Measurements from ENCODE around the gene WNT3. TPM values are rescaled to one million over a fixed set of nuclear protein-coding genes. Genes with fewer than 3 reads are reported as not detected.

Gene WNT3
- total RNA-seq (1 to 10 TPM in 6 of 9 donors, under 1 TPM in 3; 0.32 to 2.2 (median 1.2) TPM), polyA plus RNA-seq (under 1 TPM; 0.50 to 0.79 TPM)
- long read RNA-seq, donor 1, partial matches to known transcripts = 1 of 3 reads
- long read RNA-seq, donor 1, other reads (novel, unspliced or antisense) = 2 of 3 reads
- long read RNA-seq, donor 2, partial matches to known transcripts = 0 of 1 reads
- long read RNA-seq, donor 2, other reads (novel, unspliced or antisense) = 0 of 1 reads
- long read RNA-seq, donor 3, partial matches to known transcripts = 1 of 2 reads
- long read RNA-seq, donor 3, other reads (novel, unspliced or antisense) = 1 of 2 reads

- WGBS, 4 donors = 2% methylated on average over 30 to 47 of the region's 47 CpGs
- H3K4me1 ChIP-seq = peaks cover 0 to 35% (median 19%) of the 10 kb centered on the region in 12 donors
- ATAC-seq (no peak), DNase-seq (peak in 1 of 5 donors; percentile 72)
- H3K4me3 ChIP-seq = peak within 1 kb of the TSS; percentile 8 to 53 (median 38)
- H3K27me3 ChIP-seq = peaks cover 48 to 96% (median 70%) of the 10 kb centered on the region in 9 donors
- intact Hi-C loops (cut with DNase I) = loop anchor here in 2 of 10 donors (10.0 kb wide), 2 partner anchors 54 to 56 kb away; no protein-coding TSS in a partner anchor
- H3K36me3 ChIP-seq = no peaks in the 10 kb centered on the region
- H3K9me3 ChIP-seq = no peaks in the 10 kb centered on the region
- no peak for TF ChIP-seq CTCF (IDR thresholded peaks at IDR 0.05)
- no peak for TF ChIP-seq POLR2A (IDR thresholded peaks at IDR 0.05)
- H3K27ac ChIP-seq = no peak within 1 kb of the TSS
Measured at GRCh38 chr17:46818316-46818928, at the start of gene WNT3. Gene WNT3 (minus strand): TSS chr17:46818692. CDS start chr17:46818597, 95 bp downstream.

GRCh38 chr17:46866747-46867146 is 48.3 kb upstream of the WNT3 start:
- ATAC-seq = no peak
- Histone ChIP-seq H3K27me3 (peaks cover 0 to 22% (median 0%) of the 10 kb centered on the region in 9 donors), H3K27ac (no peak overlapping the region), H3K4me3 (no peak overlapping the region), H3K36me3 (no peaks in the 10 kb centered on the region), H3K4me1 (no peaks in the 10 kb centered on the region), H3K9me3 (no peaks in the 10 kb centered on the region)
- no peak for DNase-seq
- TF ChIP-seq POLR2A (IDR thresholded peaks at IDR 0.05) = no peak
- TF ChIP-seq CTCF (IDR thresholded peaks at IDR 0.05) = no peak
- intact Hi-C loops (cut with DNase I) = loop anchor here in 1 of 10 donors (10.0 kb wide), 1 partner anchor 62 kb away; no protein-coding TSS in a partner anchor

DNA sequence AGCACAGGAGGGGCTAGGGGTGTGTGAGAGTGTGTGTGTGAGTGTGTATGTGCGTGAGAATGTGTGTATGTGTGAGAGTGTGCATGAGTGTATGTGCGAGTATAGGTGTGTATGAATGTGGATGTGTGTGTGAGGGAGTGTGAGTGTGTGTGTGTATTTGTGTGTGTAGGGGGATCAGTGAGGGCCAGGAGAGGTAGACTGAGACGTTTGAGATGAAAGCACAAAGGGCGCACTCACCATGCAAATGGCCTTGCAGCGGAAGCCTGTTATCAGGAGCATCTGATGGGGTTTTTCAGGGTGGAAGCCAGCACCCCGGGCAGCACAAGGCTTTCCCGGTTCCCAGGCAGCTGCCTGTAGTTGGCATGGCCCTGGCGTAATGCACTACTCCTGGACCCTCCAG is 47.8 kb upstream of the WNT3 start:
- H3K36me3 ChIP-seq = no peaks in the 10 kb centered on the region
- H3K4me1 ChIP-seq = no peaks in the 10 kb centered on the region
- ATAC-seq (no peak), DNase-seq (no peak)
- intact Hi-C loops (cut with DNase I) = loop anchor here in 1 of 10 donors (10.0 kb wide), 1 partner anchor 62 kb away; no protein-coding TSS in a partner anchor
- peaks cover 0 to 22% (median 0%) of the 10 kb centered on the region in 9 donors for H3K27me3 ChIP-seq
- H3K27ac ChIP-seq = no peak overlapping the region
- no peaks in the 10 kb centered on the region for H3K9me3 ChIP-seq
- WGBS, 4 donors = 73 to 86% (median 78%) methylated on average over 7 to 8 of the region's 8 CpGs
- H3K4me3 ChIP-seq = no peak overlapping the region
- TF ChIP-seq POLR2A (IDR thresholded peaks at IDR 0.05) (no peak), CTCF (IDR thresholded peaks at IDR 0.05) (no peak)

- H3K36me3 ChIP-seq = no peaks in the 10 kb centered on the region
- H3K27me3 ChIP-seq = peaks cover 0 to 30% (median 0%) of the 10 kb centered on the region in 9 donors
- DNase-seq (no peak), ATAC-seq (no peak)
- H3K4me3 ChIP-seq = no peak overlapping the region
- intact Hi-C loops (cut with DNase I) = loop anchor here in 1 of 10 donors (10.0 kb wide), 1 partner anchor 60 kb away; no protein-coding TSS in a partner anchor
- no peaks in the 10 kb centered on the region for H3K9me3 ChIP-seq
- WGBS, 4 donors = 26 to 39% (median 32%) methylated on average over 8 of the region's 8 CpGs
- H3K4me1 ChIP-seq = no peaks in the 10 kb centered on the region
- no peak overlapping the region for H3K27ac ChIP-seq
- no peak for TF ChIP-seq CTCF (IDR thresholded peaks at IDR 0.05)
- TF ChIP-seq POLR2A (IDR thresholded peaks at IDR 0.05) = no peak
Measured at GRCh38 chr17:46865100-46865499, 46.6 kb upstream of the WNT3 start.

Measured in heart left ventricle (tissue), 16 donors.